Glutamatergic neuron (in vitro differentiated cells): ENCODE measurements around the gene RPL3. TPM values are rescaled to one million over a fixed set of nuclear protein-coding genes. Genes with fewer than 3 reads are reported as not detected.

Experiments used
- DNase-seq: peaks from one replicate; pipeline ENCODE4 v3.0.0; 2022
- H3K27ac Mint-ChIP-seq: one replicate; pipeline ENCODE4 v1.8.0; 2020; ENCODE audit warnings: mild to moderate bottlenecking, mixed read lengths, inconsistent platforms; ENCODE audit not compliant: unreplicated experiment
- H3K27me3 Mint-ChIP-seq: one replicate; pipeline ENCODE4 v1.8.0; 2020; ENCODE audit warnings: mild to moderate bottlenecking, moderate library complexity, mixed read lengths, inconsistent platforms; ENCODE audit not compliant: unreplicated experiment
- H3K36me3 Mint-ChIP-seq: one replicate; pipeline ENCODE4 v1.8.0; 2020; ENCODE audit warnings: mild to moderate bottlenecking, mixed read lengths, inconsistent platforms; ENCODE audit not compliant: unreplicated experiment
- H3K4me1 Mint-ChIP-seq: one replicate; pipeline ENCODE4 v1.8.0; 2020; ENCODE audit warnings: mild to moderate bottlenecking, low read depth, mixed read lengths, inconsistent platforms; ENCODE audit not compliant: unreplicated experiment
- H3K4me3 Mint-ChIP-seq: one replicate; pipeline ENCODE4 v1.8.0; 2020; ENCODE audit warnings: mild to moderate bottlenecking, mixed read lengths, inconsistent platforms; ENCODE audit not compliant: unreplicated experiment
- H3K9me3 Mint-ChIP-seq: one replicate; pipeline ENCODE4 v1.8.0; 2020; ENCODE audit warnings: mild to moderate bottlenecking, moderate library complexity, mixed read lengths, inconsistent platforms; ENCODE audit not compliant: unreplicated experiment
- CTCF ChIP-seq: fragments of 200-600 bp; sonication (generic); IDR thresholded peaks from one replicate; pipeline ENCODE4 v1.5.0; 2021; ENCODE audit not compliant: partially characterized antibody, unreplicated experiment
- total RNA-seq: library from RNA; stranded (reverse); fragmentation: NEBNext Ultra II Directional; extraction: Animal tissue kit (Norgen Biotek cat#: 25700); gene quantifications from one replicate; pipeline ENCODE4 v1.2.1, GENCODE V29; 2021; ENCODE audit not compliant: unreplicated experiment

The RPL3 gene
- total RNA-seq, 1 donor from 2014 or later, result 1,061 TPM

GRCh38 chr22:39315389-39315788 is 4.0 kb downstream of the RPL3 start:
- H3K4me1 Mint-ChIP-seq, result peaks cover 20% of the 10 kb centered on the region
- no peak for TF ChIP-seq CTCF
- no peak for DNase-seq
- H3K9me3 Mint-ChIP-seq, result peaks cover 18% of the 10 kb centered on the region
- H3K27ac Mint-ChIP-seq, result no peak overlapping the region
- peak overlapping the region; percentile 15 for H3K4me3 Mint-ChIP-seq
- no peaks in the 10 kb centered on the region for H3K36me3 Mint-ChIP-seq
- peaks cover 6% of the 10 kb centered on the region for H3K27me3 Mint-ChIP-seq

GRCh38 chr22:39314251-39314971 is 5.0 kb downstream of the RPL3 start:
- Mint-ChIP-seq H3K36me3 (no peaks in the 10 kb centered on the region), H3K9me3 (peaks cover 14% of the 10 kb centered on the region), H3K27me3 (no peaks in the 10 kb centered on the region), H3K4me3 (no peak overlapping the region), H3K27ac (no peak overlapping the region), H3K4me1 (peaks cover 20% of the 10 kb centered on the region)
- TF ChIP-seq CTCF, result peak; percentile 20
- no peak for DNase-seq

GRCh38 chr22:39313258-39314001 is 6.0 kb downstream of the RPL3 start:
- TF ChIP-seq CTCF, result no peak
- Mint-ChIP-seq H3K4me3 (peak overlapping the region; percentile 25), H3K4me1 (peaks cover 20% of the 10 kb centered on the region), H3K27ac (peak overlapping the region; percentile 59), H3K9me3 (peaks cover 6% of the 10 kb centered on the region), H3K36me3 (no peaks in the 10 kb centered on the region), H3K27me3 (no peaks in the 10 kb centered on the region)
- DNase-seq, result no peak

DNA sequence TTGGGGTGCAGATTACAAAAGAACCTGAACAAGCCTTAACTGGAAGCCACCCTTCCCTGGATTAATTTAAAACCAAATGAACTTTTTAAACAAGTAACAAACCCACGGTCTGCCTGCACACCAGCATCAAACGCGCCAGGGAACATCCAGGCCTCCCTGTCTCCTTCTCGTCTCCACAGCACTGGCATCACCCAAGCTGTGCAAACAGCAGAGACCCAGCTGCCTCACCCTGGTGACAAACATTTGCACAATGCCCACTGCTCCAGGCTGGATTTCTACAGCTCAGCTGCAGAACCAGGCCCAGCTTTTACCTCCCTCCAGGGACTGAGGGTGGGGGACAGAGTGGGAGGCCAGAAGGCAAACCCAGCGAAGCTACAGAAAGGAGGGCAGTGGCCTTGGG is 7.0 kb downstream of the RPL3 start:
- H3K27me3 Mint-ChIP-seq, result no peaks in the 10 kb centered on the region

More for the DNA sequence above, 7.0 kb downstream of the RPL3 start:
- Mint-ChIP-seq H3K9me3 (peaks cover 2% of the 10 kb centered on the region), H3K27ac (no peak overlapping the region), H3K36me3 (no peaks in the 10 kb centered on the region), H3K4me1 (peaks cover 12% of the 10 kb centered on the region), H3K4me3 (no peak overlapping the region)
- no peak for DNase-seq
- no peak for TF ChIP-seq CTCF
